Small intestine (tissue), 7 donors: ENCODE results near the gene NYNRIN. TPM values are rescaled to one million over a fixed set of nuclear protein-coding genes. Genes with fewer than 3 reads are reported as not detected.

Experiments used
- DNase-seq, 2 donors: peaks; one replicate each; pipeline versions ENCODE4 v3.0.0 to v3.0.0-alpha.2; 2013
- FAIRE-seq: peaks from 2 replicates; lab custom pipeline; 2012; peaks lifted over from hg19 to GRCh38; lab: Jason Lieb, UNC
- H3K27ac ChIP-seq, 3 donors: one replicate each; pipeline ENCODE4 v1.5.1; 2013; ENCODE audit warnings: low read length in 2 of 3, mild to moderate bottlenecking in 2 of 3, control low read depth in 1 of 3, inconsistent platforms in 1 of 3, low read depth in 1 of 3, moderate library complexity in 1 of 3
- H3K27me3 ChIP-seq, 3 donors: one replicate each; pipeline ENCODE4 v1.6.1; 2013; ENCODE audit warnings: low read length in 3 of 3, inconsistent platforms in 1 of 3; ENCODE audit not compliant: control insufficient read depth in 3 of 3, insufficient read depth in 3 of 3
- H3K36me3 ChIP-seq, 3 donors: one replicate each; pipeline ENCODE4 v1.6.1; 2013; ENCODE audit warnings: low read length in 3 of 3, inconsistent platforms in 1 of 3, low read depth in 1 of 3, mild to moderate bottlenecking in 1 of 3, moderate library complexity in 1 of 3; ENCODE audit not compliant: control insufficient read depth in 3 of 3, insufficient read depth in 2 of 3
- H3K4me1 ChIP-seq, 3 donors: one replicate each; pipeline ENCODE4 v1.6.1; 2013; ENCODE audit warnings: low read length in 2 of 3, inconsistent platforms in 1 of 3, low read depth in 1 of 3, mild to moderate bottlenecking in 1 of 3, moderate library complexity in 1 of 3; ENCODE audit not compliant: control insufficient read depth in 3 of 3, insufficient read depth in 2 of 3
- H3K4me3 ChIP-seq, 3 donors: one replicate each; pipeline ENCODE4 v1.5.1; 2013; ENCODE audit warnings: low read length in 3 of 3, control low read depth in 1 of 3, inconsistent platforms in 1 of 3, low read depth in 1 of 3, mild to moderate bottlenecking in 1 of 3, moderate library complexity in 1 of 3
- H3K9me3 ChIP-seq, 2 donors: one replicate each; pipeline ENCODE4 v1.6.1; 2013; ENCODE audit warnings: low read depth in 1 of 2, low read length in 1 of 2; ENCODE audit not compliant: control insufficient read depth in 2 of 2, insufficient read depth in 1 of 2
- WGBS, 3 donors: extraction: QIAGEN DNeasy Blood & Tissue Kit; methylation state at CpG; one replicate each; pipeline ENCODE4 v1.1.7; 2013; 5-methylcytosine and 5-hydroxymethylcytosine counted together
- polyA plus RNA-seq, 4 donors: library from polyadenylated mRNA; stranded (reverse) in 3 of 4; unstranded in 1 of 4; fragments of 200-250 nt in 3 of 4; fragments of 120-200 nt in 1 of 4; gene quantifications; one replicate each; pipeline versions ENCODE4 v1.2.1 to v1.2.3, GENCODE V29; 2013
- donor health status: healthy with polysubstance abuse.
- donor health status: control.
- donor health status: control.
- donor health status: Bipolar disorder and iron deficiency.
- donor health status: healthy.

Gene NYNRIN
- polyA plus RNA-seq, 4 donors: 0.22 to 53.2 (median 3.9) TPM

- Histone ChIP-seq H3K9me3 (peaks cover 0 to 5% of the 10 kb centered on the region in 2 donors), H3K4me3 (no peak overlapping the region), H3K36me3 (no peaks in the 10 kb centered on the region), H3K4me1 (peaks cover 0 to 3% (median 0%) of the 10 kb centered on the region in 3 donors), H3K27ac (no peak overlapping the region), H3K27me3 (peaks cover 0 to 3% (median 0%) of the 10 kb centered on the region in 3 donors)
- WGBS, 3 donors: 75 to 94% (median 81%) methylated on average over 3 of the region's 3 CpGs
- DNase-seq: no peak
- no peak for FAIRE-seq
Observed at GRCh38 chr14:24360281-24360680, 38.5 kb upstream of the NYNRIN start.

GRCh38 chr14:24361326-24361725 is 37.5 kb upstream of the NYNRIN start:
- DNase-seq (no peak), FAIRE-seq (no peak)
- Histone ChIP-seq H3K27me3 (peaks cover 0 to 3% (median 0%) of the 10 kb centered on the region in 3 donors), H3K36me3 (no peaks in the 10 kb centered on the region), H3K27ac (no peak overlapping the region), H3K4me1 (peaks cover 3 to 12% (median 5%) of the 10 kb centered on the region in 3 donors), H3K9me3 (peaks cover 0 to 5% of the 10 kb centered on the region in 2 donors), H3K4me3 (no peak overlapping the region)
- WGBS, 3 donors: 69 to 76% (median 75%) methylated on average over 2 of the region's 2 CpGs

GRCh38 chr14:24362241-24362960 is 36.4 kb upstream of the NYNRIN start:
- Histone ChIP-seq H3K4me1 (peaks cover 3 to 15% (median 5%) of the 10 kb centered on the region in 3 donors), H3K27ac (no peak overlapping the region), H3K27me3 (peaks cover 0 to 3% (median 0%) of the 10 kb centered on the region in 3 donors), H3K4me3 (no peak overlapping the region), H3K36me3 (no peaks in the 10 kb centered on the region), H3K9me3 (peaks cover 0 to 5% of the 10 kb centered on the region in 2 donors)
- no peak for FAIRE-seq
- WGBS, 3 donors: 35 to 45% (median 42%) methylated on average over 2 of the region's 2 CpGs
- DNase-seq: no peak

GRCh38 chr14:24363401-24363800 is 35.4 kb upstream of the NYNRIN start:
- FAIRE-seq: no peak
- H3K36me3 ChIP-seq: no peaks in the 10 kb centered on the region
- peaks cover 0 to 5% of the 10 kb centered on the region in 2 donors for H3K9me3 ChIP-seq
- H3K4me3 ChIP-seq: no peak overlapping the region
- peaks cover 3 to 23% (median 5%) of the 10 kb centered on the region in 3 donors for H3K4me1 ChIP-seq
- H3K27me3 ChIP-seq: peaks cover 0 to 3% (median 3%) of the 10 kb centered on the region in 3 donors
- DNase-seq: no peak
- no peak overlapping the region for H3K27ac ChIP-seq
- WGBS, 3 donors: 85 to 93% (median 91%) methylated on average over 5 of the region's 5 CpGs

GRCh38 chr14:24364841-24365240 is 34.0 kb upstream of the NYNRIN start:
- WGBS, 3 donors: 83 to 89% (median 85%) methylated on average over 1 of the region's 1 CpG
- peaks cover 0 to 3% (median 3%) of the 10 kb centered on the region in 3 donors for H3K27me3 ChIP-seq
- no peak overlapping the region for H3K4me3 ChIP-seq
- H3K4me1 ChIP-seq: peaks cover 3 to 23% (median 5%) of the 10 kb centered on the region in 3 donors
- no peak overlapping the region for H3K27ac ChIP-seq
- H3K36me3 ChIP-seq: peaks cover 0 to 2% (median 0%) of the 10 kb centered on the region in 3 donors
- DNase-seq: no peak
- H3K9me3 ChIP-seq: peaks cover 0 to 5% of the 10 kb centered on the region in 2 donors
- no peak for FAIRE-seq

GRCh38 chr14:24365600-24366412 is 33.0 kb upstream of the NYNRIN start:
- DNase-seq (peak; percentile 81 to 95), FAIRE-seq (no peak)
- peak overlapping the region; percentile 55 to 96 (median 95) for H3K27ac ChIP-seq
- H3K36me3 ChIP-seq: peaks cover 0 to 6% (median 0%) of the 10 kb centered on the region in 3 donors
- peak overlapping the region in 2 of 3 donors; percentile 55 to 80 for H3K4me3 ChIP-seq
- H3K9me3 ChIP-seq: no peaks in the 10 kb centered on the region
- peaks cover 0 to 3% (median 3%) of the 10 kb centered on the region in 3 donors for H3K27me3 ChIP-seq
- WGBS, 3 donors: 3 to 6% (median 5%) methylated on average over 28 of the region's 28 CpGs
- H3K4me1 ChIP-seq: peaks cover 3 to 23% (median 5%) of the 10 kb centered on the region in 3 donors

GRCh38 chr14:24366413-24366720 is 32.4 kb upstream of the NYNRIN start:
- H3K9me3 ChIP-seq: no peaks in the 10 kb centered on the region
- 1 to 2% (median 1%) methylated on average over 13 to 16 of the region's 16 CpGs for WGBS, 3 donors
- H3K27ac ChIP-seq: peak overlapping the region; percentile 4 to 96 (median 95)
- H3K4me3 ChIP-seq: peak overlapping the region in 2 of 3 donors; percentile 55 to 80
- DNase-seq (no peak), FAIRE-seq (no peak)
- H3K4me1 ChIP-seq: peaks cover 3 to 23% (median 5%) of the 10 kb centered on the region in 3 donors
- peaks cover 0 to 3% (median 3%) of the 10 kb centered on the region in 3 donors for H3K27me3 ChIP-seq
- peaks cover 0 to 6% (median 0%) of the 10 kb centered on the region in 3 donors for H3K36me3 ChIP-seq
